Ovary (tissue), 9 donors: ENCODE data around the gene DLG1. TPM values are rescaled to one million over a fixed set of nuclear protein-coding genes. Genes with fewer than 3 reads are reported as not detected.

Experiments used
- DNase-seq, 5 donors: peaks; one replicate each; pipeline ENCODE4 v3.0.0-alpha.2; 2019 to 2020
- H3K27ac ChIP-seq, 2 donors: fragments of 200-600 bp; one replicate each; pipeline versions ENCODE4 v1.5.1 to v1.8.0; 2019 to 2022
- H3K27me3 ChIP-seq: fragments of 200-600 bp; one replicate; pipeline ENCODE4 v1.8.0; 2022
- H3K36me3 ChIP-seq: fragments of 200-600 bp; sonication (generic); one replicate; pipeline ENCODE4 v1.5.1; 2019
- H3K4me1 ChIP-seq: one replicate; pipeline ENCODE4 v1.8.1; 2013; ENCODE audit warnings: mild to moderate bottlenecking, moderate library complexity; ENCODE audit not compliant: insufficient read depth
- H3K4me3 ChIP-seq: fragments of 200-600 bp; sonication (generic); one replicate; pipeline ENCODE4 v1.5.1; 2017
- H3K9me3 ChIP-seq, 2 donors: fragments of 200-600 bp in 1 of 2; sonication (generic) in 1 of 2; one replicate each; pipeline versions ENCODE4 v1.5.1 to v1.8.1; 2013 to 2019; ENCODE audit warnings: mild to moderate bottlenecking in 1 of 2, moderate library complexity in 1 of 2
- EP300 ChIP-seq: sonication (generic); formaldehyde crosslinking; IDR thresholded peaks from one replicate; pipeline ENCODE4 v1.6.1; 2017; ENCODE audit warnings: antibody characterized with exemption
- POLR2A ChIP-seq: fragments of 450-650 bp; IDR thresholded peaks from one replicate; pipeline ENCODE4 v1.6.1; 2017; ENCODE audit warnings: antibody characterized with exemption, mild to moderate bottlenecking, moderate library complexity
- WGBS, 3 donors: extraction: QIAGEN DNeasy Blood & Tissue Kit in 1 of 3; methylation state at CpG; one replicate each; pipeline versions ENCODE4 v1.1.5 to v1.1.7; 2013 to 2017; 5-methylcytosine and 5-hydroxymethylcytosine counted together
- intact Hi-C, 4 donors: fragments of 100-400 bp; cut with DNase I; formaldehyde crosslinking; loops; one replicate each; pipeline versions ENCODE4 v1.11.0 to v1.15.1; 2022 to 2023
- polyA plus RNA-seq, 2 donors: library from polyadenylated mRNA; stranded (reverse); fragments of 200-250 nt in 1 of 2; fragments of 350-450 nt in 1 of 2; fragmentation: Illumina TruSeq in 1 of 2; extraction: RNeasy Lipid Tissue Mini Kit (QIAGEN cat#74804) in 1 of 2; gene quantifications; one replicate each; pipeline ENCODE4 v1.2.3, GENCODE V29; 2013 to 2014
- total RNA-seq, 7 donors: library from RNA; depleted of rRNA in 2 of 7; stranded (reverse); fragments of >200 nt in 2 of 7; fragmentation: NEBNext Ultra II Directional in 3 of 7; extraction: Animal tissue kit (Norgen Biotek cat#: 25700) in 3 of 7; gene quantifications; one replicate each; pipeline versions ENCODE4 v1.1.0 to v1.2.4, GENCODE V29; 2016 to 2023
- TF ChIP-seq, protein P1 (sequence below), 3 donors: fragments of 450-650 bp in 2 of 3; fragments of 200-600 bp in 1 of 3; IDR thresholded peaks; one replicate each; pipeline versions ENCODE4 v1.5.1 to v1.8.0; 2016 to 2022; ENCODE audit warnings: antibody characterized with exemption in 3 of 3, mild to moderate bottlenecking in 1 of 3
- donor health status: DM: no; HTN: no; CAD: no; lungs with moderate emphysema.
- donor health status: DM: no; HTN: no; CAD: no.
- donor health status: Bipolar disorder and iron deficiency.
- donor health status: DM: yes; HTN: yes; CAD: no.
- donor health status: DM: no; HTN: no; CAD: no.
- donor health status: DM: yes; HTN: yes; CAD: no.

DLG1 gene
- total and polyA plus RNA-seq, 9 donors, result 20.5 to 99.1 (median 62.5) TPM

- no peak overlapping the region for H3K4me3 ChIP-seq
- no peak for DNase-seq
- TF ChIP-seq POLR2A (no peak), EP300 (no peak)
- TF ChIP-seq, protein P1, sequence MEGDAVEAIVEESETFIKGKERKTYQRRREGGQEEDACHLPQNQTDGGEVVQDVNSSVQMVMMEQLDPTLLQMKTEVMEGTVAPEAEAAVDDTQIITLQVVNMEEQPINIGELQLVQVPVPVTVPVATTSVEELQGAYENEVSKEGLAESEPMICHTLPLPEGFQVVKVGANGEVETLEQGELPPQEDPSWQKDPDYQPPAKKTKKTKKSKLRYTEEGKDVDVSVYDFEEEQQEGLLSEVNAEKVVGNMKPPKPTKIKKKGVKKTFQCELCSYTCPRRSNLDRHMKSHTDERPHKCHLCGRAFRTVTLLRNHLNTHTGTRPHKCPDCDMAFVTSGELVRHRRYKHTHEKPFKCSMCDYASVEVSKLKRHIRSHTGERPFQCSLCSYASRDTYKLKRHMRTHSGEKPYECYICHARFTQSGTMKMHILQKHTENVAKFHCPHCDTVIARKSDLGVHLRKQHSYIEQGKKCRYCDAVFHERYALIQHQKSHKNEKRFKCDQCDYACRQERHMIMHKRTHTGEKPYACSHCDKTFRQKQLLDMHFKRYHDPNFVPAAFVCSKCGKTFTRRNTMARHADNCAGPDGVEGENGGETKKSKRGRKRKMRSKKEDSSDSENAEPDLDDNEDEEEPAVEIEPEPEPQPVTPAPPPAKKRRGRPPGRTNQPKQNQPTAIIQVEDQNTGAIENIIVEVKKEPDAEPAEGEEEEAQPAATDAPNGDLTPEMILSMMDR (IDR thresholded peaks at IDR 0.05), result no peak
- no peaks in the 10 kb centered on the region for H3K9me3 ChIP-seq
- intact Hi-C loops, result no loop called here
- H3K36me3 ChIP-seq, result no peaks in the 10 kb centered on the region
- H3K4me1 ChIP-seq, result no peaks in the 10 kb centered on the region
- no peaks in the 10 kb centered on the region for H3K27me3 ChIP-seq
- WGBS, 3 donors, result 77 to 82% (median 81%) methylated on average over 1 of the region's 1 CpG
- no peak overlapping the region for H3K27ac ChIP-seq
Observed at GRCh38 chr3:197144188-197144587, 154.2 kb downstream of the DLG1 start.

- 29 to 68% (median 64%) methylated on average over 1 of the region's 1 CpG for WGBS, 3 donors
- DNase-seq, result no peak
- TF ChIP-seq, protein P1 (IDR thresholded peaks at IDR 0.05), result no peak
- TF ChIP-seq EP300 (no peak), POLR2A (no peak)
- H3K36me3 ChIP-seq, result no peaks in the 10 kb centered on the region
- H3K27me3 ChIP-seq, result no peaks in the 10 kb centered on the region
- no peaks in the 10 kb centered on the region for H3K9me3 ChIP-seq
- H3K4me1 ChIP-seq, result no peaks in the 10 kb centered on the region
- H3K27ac ChIP-seq, result no peak overlapping the region
- intact Hi-C loops, result no loop called here
- no peak overlapping the region for H3K4me3 ChIP-seq
Observed at GRCh38 chr3:197139586-197139985, 158.8 kb downstream of the DLG1 start.

DNA sequence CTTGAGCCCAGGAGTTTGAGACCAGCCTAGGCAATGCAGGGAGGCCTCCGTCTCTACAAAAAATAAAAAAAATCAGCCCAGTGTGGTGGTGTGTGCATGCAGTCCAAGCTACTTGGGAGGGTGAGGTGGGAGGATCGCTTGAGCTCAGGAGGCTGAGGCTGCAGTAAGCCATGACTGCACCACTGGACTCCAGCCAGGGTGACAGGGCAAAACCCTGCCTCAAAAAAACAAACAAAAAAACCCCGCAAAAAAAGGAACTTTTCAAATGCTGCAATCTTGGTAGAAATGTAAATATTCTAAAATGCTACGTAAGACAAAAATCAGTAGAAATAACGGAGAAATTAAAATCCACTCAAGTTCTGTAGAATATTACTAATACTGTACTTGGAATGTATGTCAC lies 160.7 kb downstream of the DLG1 start:
- no peaks in the 10 kb centered on the region for H3K9me3 ChIP-seq
- TF ChIP-seq POLR2A (no peak), EP300 (no peak)
- TF ChIP-seq, protein P1 (IDR thresholded peaks at IDR 0.05), result no peak
- WGBS, 3 donors, result 87 to 97% (median 89%) methylated on average over 5 of the region's 5 CpGs
- no peak overlapping the region for H3K4me3 ChIP-seq
- H3K27me3 ChIP-seq, result no peaks in the 10 kb centered on the region
- no peaks in the 10 kb centered on the region for H3K36me3 ChIP-seq
- intact Hi-C loops, result no loop called here
- no peaks in the 10 kb centered on the region for H3K4me1 ChIP-seq
- no peak for DNase-seq
- no peak overlapping the region for H3K27ac ChIP-seq

- Histone ChIP-seq H3K36me3 (no peaks in the 10 kb centered on the region), H3K27me3 (no peaks in the 10 kb centered on the region), H3K27ac (no peak overlapping the region), H3K9me3 (no peaks in the 10 kb centered on the region), H3K4me3 (no peak overlapping the region), H3K4me1 (no peaks in the 10 kb centered on the region)
- 97 to 98% (median 98%) methylated on average over 3 of the region's 3 CpGs for WGBS, 3 donors
- intact Hi-C loops, result no loop called here
- DNase-seq, result no peak
- TF ChIP-seq POLR2A, result no peak
- TF ChIP-seq, protein P1 (IDR thresholded peaks at IDR 0.05), result no peak
- no peak for TF ChIP-seq EP300
Observed at GRCh38 chr3:197136744-197137143, 161.7 kb downstream of the DLG1 start.

DNA sequence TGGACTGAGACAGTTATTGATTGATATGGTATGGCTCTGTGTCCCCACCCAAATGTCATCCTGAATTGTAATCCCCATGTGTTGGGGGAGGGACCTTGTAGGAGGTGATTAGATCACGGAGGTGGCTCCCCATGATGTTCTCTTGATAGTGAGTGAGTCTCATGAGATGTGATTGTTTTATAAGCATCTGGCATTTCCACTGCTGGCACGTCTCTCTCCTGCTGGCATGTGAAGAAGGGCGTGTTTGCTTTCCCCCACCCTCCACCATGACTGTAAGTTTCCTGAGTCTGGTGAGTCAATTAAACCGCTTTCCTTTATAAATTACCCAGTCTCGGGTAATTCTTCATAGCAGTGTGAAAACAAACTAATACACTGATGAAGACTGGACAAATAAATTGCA lies 163.2 kb downstream of the DLG1 start:
- Histone ChIP-seq H3K4me3 (no peak overlapping the region), H3K27me3 (no peaks in the 10 kb centered on the region), H3K4me1 (no peaks in the 10 kb centered on the region), H3K27ac (no peak overlapping the region), H3K9me3 (no peaks in the 10 kb centered on the region), H3K36me3 (no peaks in the 10 kb centered on the region)
- intact Hi-C loops, result no loop called here
- WGBS, 3 donors, result 90 to 96% (median 92%) methylated on average over 5 of the region's 5 CpGs
- TF ChIP-seq EP300 (no peak), POLR2A (no peak)
- TF ChIP-seq, protein P1 (IDR thresholded peaks at IDR 0.05), result no peak
- no peak for DNase-seq
